Stomach (tissue), 9 donors: ENCODE results near the gene PHETA1. TPM values are rescaled to one million over a fixed set of nuclear protein-coding genes. Genes with fewer than 3 reads are reported as not detected.

Source experiments
- DNase-seq, 2 donors: peaks; one replicate each; pipeline versions ENCODE4 v3.0.0 to v3.0.0-alpha.2; 2013 to 2019
- H3K27ac ChIP-seq, 5 donors: fragments of 200-600 bp in 4 of 5; sonication (generic) in 4 of 5; one replicate each; pipeline ENCODE4 v1.5.1; 2013 to 2019; ENCODE audit warnings: mild to moderate bottlenecking in 1 of 5, moderate library complexity in 1 of 5
- H3K27me3 ChIP-seq, 3 donors: fragments of 200-600 bp; sonication (generic); one replicate each; pipeline ENCODE4 v1.5.1; 2017 to 2019; ENCODE audit warnings: mixed run types in 1 of 3
- H3K36me3 ChIP-seq, 4 donors: fragments of 200-600 bp; sonication (generic); 1 replicate in 3 of 4; 2 replicates in 1 of 4; pipeline ENCODE4 v1.5.1; 2016 to 2019
- H3K4me1 ChIP-seq, 4 donors: fragments of 200-600 bp; sonication (generic); one replicate each; pipeline ENCODE4 v1.5.1; 2016 to 2019
- H3K4me3 ChIP-seq, 4 donors: fragments of 200-600 bp; sonication (generic) in 3 of 4; one replicate each; pipeline ENCODE4 v1.5.1; 2016 to 2019; ENCODE audit warnings: mild to moderate bottlenecking in 1 of 4
- H3K9me3 ChIP-seq, 4 donors: fragments of 200-600 bp; sonication (generic); one replicate each; pipeline ENCODE4 v1.5.1; 2016 to 2019
- CTCF ChIP-seq, 7 experiments: fragments of 450-650 bp in 4 of 7; fragments of 200-600 bp in 3 of 7; sonication (generic) in 3 of 7; IDR thresholded peaks; one replicate each; pipeline ENCODE4 v1.5.1; 2016 to 2019; ENCODE audit warnings: antibody characterized with exemption in 7 of 7, control low read depth in 2 of 7, mild to moderate bottlenecking in 1 of 7
- EP300 ChIP-seq: sonication (generic); formaldehyde crosslinking; IDR thresholded peaks from one replicate; pipeline ENCODE4 v1.6.1; 2017; ENCODE audit warnings: antibody characterized with exemption
- POLR2A ChIP-seq, 4 donors: fragments of 450-650 bp; IDR thresholded peaks; one replicate each; pipeline ENCODE4 v1.6.1; 2016; ENCODE audit warnings: antibody characterized with exemption in 4 of 4, control low read depth in 2 of 4, mild to moderate bottlenecking in 1 of 4, moderate library complexity in 1 of 4
- POLR2AphosphoS5 ChIP-seq, 3 donors: sonication (generic); formaldehyde crosslinking; IDR thresholded peaks; one replicate each; pipeline ENCODE4 v1.6.1; 2016; ENCODE audit warnings: antibody characterized with exemption in 3 of 3
- WGBS, 5 donors: extraction: QIAGEN DNeasy Blood & Tissue Kit in 3 of 5; methylation state at CpG; one replicate each; pipeline versions ENCODE4 v1.1.5 to v1.1.7; 2013 to 2018; 5-methylcytosine and 5-hydroxymethylcytosine counted together
- intact Hi-C: fragments of 100-400 bp; cut with DNase I; formaldehyde crosslinking; loops from one replicate; pipeline ENCODE4 v1.15.1; 2023; ENCODE audit warnings: low total_unique reads
- polyA plus RNA-seq, 3 donors: library from polyadenylated mRNA; stranded (reverse); fragments of 200-250 nt; gene quantifications; one replicate each; pipeline ENCODE4 v1.2.3, GENCODE V29; 2013
- total RNA-seq, 5 donors: library from RNA; depleted of rRNA; stranded (reverse); fragments of >200 nt; gene quantifications; one replicate each; pipeline versions ENCODE4 v1.1.0 to v1.2.3, GENCODE V29; 2014 to 2016
- donor health status: healthy with polysubstance abuse.
- donor health status: Bipolar disorder and iron deficiency.
- donor health status: healthy.

Gene PHETA1
- total and polyA plus RNA-seq, 8 donors, result 7.0 to 59.3 (median 17.7) TPM

- Histone ChIP-seq H3K27me3 (no peaks in the 10 kb centered on the region), H3K27ac (peak overlapping the region; percentile 22 to 90 (median 86)), H3K4me3 (peak overlapping the region in 2 of 4 donors; percentile 81 to 83), H3K36me3 (no peaks in the 10 kb centered on the region), H3K4me1 (peaks cover 48 to 91% (median 81%) of the 10 kb centered on the region in 4 donors), H3K9me3 (no peaks in the 10 kb centered on the region)
- TF ChIP-seq EP300, result no peak
- no peak for TF ChIP-seq POLR2A (IDR thresholded peaks at IDR 0.05)
- TF ChIP-seq POLR2AphosphoS5 (IDR thresholded peaks at IDR 0.05), result no peak
- TF ChIP-seq CTCF (IDR thresholded peaks at IDR 0.05), result no peak
- 73 to 97% (median 81%) methylated on average over 3 to 4 of the region's 4 CpGs for whole genome bisulfite sequencing, 5 donors
- no peak for DNase-seq
- intact Hi-C loops, result no loop called here
Measured at GRCh38 chr12:111408686-111409402, 39.9 kb upstream of the PHETA1 start.

- no peak for TF ChIP-seq POLR2AphosphoS5 (IDR thresholded peaks at IDR 0.05)
- TF ChIP-seq EP300, result no peak
- no peak for TF ChIP-seq CTCF (IDR thresholded peaks at IDR 0.05)
- TF ChIP-seq POLR2A (IDR thresholded peaks at IDR 0.05), result no peak
- H3K27me3 ChIP-seq, result no peaks in the 10 kb centered on the region
- H3K4me3 ChIP-seq, result peak overlapping the region in 2 of 4 donors; percentile 81 to 83
- H3K4me1 ChIP-seq, result peaks cover 55 to 91% (median 85%) of the 10 kb centered on the region in 4 donors
- no peak for DNase-seq
- intact Hi-C loops, result no loop called here
- H3K36me3 ChIP-seq, result no peaks in the 10 kb centered on the region
- no peaks in the 10 kb centered on the region for H3K9me3 ChIP-seq
- 80 to 90% (median 87%) methylated on average over 1 of the region's 1 CpG for WGBS, 5 donors
- H3K27ac ChIP-seq, result peak overlapping the region in 4 of 5 donors; percentile 86 to 90 (median 88)
Measured at GRCh38 chr12:111408116-111408440, 39.2 kb upstream of the PHETA1 start.

- no peak for TF ChIP-seq CTCF (IDR thresholded peaks at IDR 0.05)
- H3K27ac ChIP-seq, result peak overlapping the region; percentile 74 to 90 (median 87)
- DNase-seq, result no peak
- no peaks in the 10 kb centered on the region for H3K36me3 ChIP-seq
- H3K9me3 ChIP-seq, result no peaks in the 10 kb centered on the region
- H3K4me3 ChIP-seq, result peak overlapping the region; percentile 79 to 83 (median 82)
- WGBS, 5 donors, result 62 to 77% (median 74%) methylated on average over 7 to 9 of the region's 9 CpGs
- H3K27me3 ChIP-seq, result no peaks in the 10 kb centered on the region
- peaks cover 60 to 91% (median 87%) of the 10 kb centered on the region in 4 donors for H3K4me1 ChIP-seq
- intact Hi-C loops, result no loop called here
Measured at GRCh38 chr12:111407377-111408115, 38.7 kb upstream of the PHETA1 start.

- H3K9me3 ChIP-seq, result no peaks in the 10 kb centered on the region
- no peaks in the 10 kb centered on the region for H3K27me3 ChIP-seq
- WGBS, 5 donors, result 21 to 37% (median 35%) methylated on average over 25 to 34 of the region's 34 CpGs
- H3K4me3 ChIP-seq, result peak overlapping the region; percentile 79 to 83 (median 82)
- peaks cover 62 to 86% (median 83%) of the 10 kb centered on the region in 4 donors for H3K4me1 ChIP-seq
- no peaks in the 10 kb centered on the region for H3K36me3 ChIP-seq
- DNase-seq, result peak in 1 of 2 donors; percentile 60
- intact Hi-C loops, result no loop called here
- peak overlapping the region; percentile 74 to 90 (median 87) for H3K27ac ChIP-seq
- no peak for TF ChIP-seq POLR2AphosphoS5 (IDR thresholded peaks at IDR 0.05)
- TF ChIP-seq CTCF (IDR thresholded peaks at IDR 0.05), result no peak
- TF ChIP-seq EP300, result no peak
- no peak for TF ChIP-seq POLR2A (IDR thresholded peaks at IDR 0.05)
Measured at GRCh38 chr12:111406474-111407376, 37.8 kb upstream of the PHETA1 start.
